ENCODE results near the gene WDR18. TPM values are rescaled to one million over a fixed set of nuclear protein-coding genes. Genes with fewer than 3 reads are reported as not detected.

Gene WDR18
- total and polyA plus RNA-seq, 2 experiments from 2014 or later, result 155 to 157 TPM

DNA sequence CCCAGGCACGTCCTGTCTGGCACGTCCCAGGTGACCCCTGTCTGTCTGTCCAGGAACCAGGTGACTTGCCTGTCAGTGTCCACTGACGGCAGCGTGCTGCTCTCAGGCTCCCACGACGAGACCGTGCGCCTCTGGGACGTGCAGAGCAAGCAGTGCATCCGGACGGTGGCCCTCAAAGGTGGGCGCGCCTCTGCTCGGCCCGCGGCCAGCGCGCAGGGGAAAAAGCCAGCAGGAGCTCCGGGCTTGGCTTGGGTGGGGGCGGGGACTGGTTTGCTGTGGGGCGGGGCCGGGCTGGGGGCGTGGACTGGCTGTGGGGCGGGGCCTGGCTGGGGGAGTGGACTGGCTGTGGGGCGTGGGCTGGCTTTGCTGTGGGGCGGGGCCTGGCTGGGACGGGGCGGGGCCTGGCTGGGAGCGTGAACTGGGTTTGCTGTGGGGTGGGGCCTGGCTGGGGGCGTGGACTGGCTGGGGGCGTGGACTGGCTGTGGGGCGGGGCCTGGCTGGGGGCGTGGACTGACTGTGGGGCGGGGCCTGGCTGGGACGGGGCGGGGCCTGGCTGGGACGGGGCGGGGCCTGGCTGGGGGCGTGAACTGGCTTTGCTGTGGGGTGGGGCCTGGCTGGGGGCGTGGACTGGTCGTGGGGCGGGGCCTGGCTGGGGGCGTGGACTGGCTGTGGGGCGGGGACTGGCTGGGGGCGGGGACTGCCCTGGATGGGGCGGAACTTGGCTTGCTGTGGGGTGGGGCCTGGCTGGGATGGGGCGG, 7.2 kb downstream of the WDR18 start:
- H2AFZ ChIP-seq, result no peak overlapping the region
- peak; percentile 15 for ATAC-seq
- DNase-seq (ENCODE audit: low spot score), result peak; percentile 67
- H4K20me1 ChIP-seq (replicated peaks; ENCODE audit: insufficient read depth), result peaks cover 2% of the 10 kb centered on the region; the same call in 1 of the 2 replicates
- no peak overlapping the region for H3K4me2 ChIP-seq
- no peak overlapping the region for H3K27ac ChIP-seq (ENCODE audit: low read depth)
- H3K27me3 ChIP-seq (ENCODE audit: insufficient read depth), result no peaks in the 10 kb centered on the region
- H3K36me3 ChIP-seq (ENCODE audit: insufficient read depth), result peaks cover 5% of the 10 kb centered on the region; the same call in 1 of the 2 replicates
- H3K4me3 ChIP-seq, result no peak overlapping the region
- Mint-ChIP-seq H3K27me3 (ENCODE audit: insufficient read depth, low read depth, poor library complexity) (peaks cover 12% of the 10 kb centered on the region), H3K4me1 (0 out of 3 replicates have a peak, but pooled peaks cover 3% of the 10 kb centered on the region), H3K4me3 (no peak overlapping the region), H3K9me3 (no peaks in the 10 kb centered on the region), H3K36me3 (ENCODE audit: low read depth) (peaks cover 34% of the 10 kb centered on the region), H3K27ac (no peak overlapping the region)
- peaks cover 21% of the 10 kb centered on the region for H3F3A ChIP-seq (replicated peaks; ENCODE audit: low read depth)
- TF ChIP-seq CREB1 (CRISPR knock-in tag; IDR thresholded peaks at IDR 0.05; ENCODE audit: low read depth), result no peak
- TF ChIP-seq, protein P1, sequence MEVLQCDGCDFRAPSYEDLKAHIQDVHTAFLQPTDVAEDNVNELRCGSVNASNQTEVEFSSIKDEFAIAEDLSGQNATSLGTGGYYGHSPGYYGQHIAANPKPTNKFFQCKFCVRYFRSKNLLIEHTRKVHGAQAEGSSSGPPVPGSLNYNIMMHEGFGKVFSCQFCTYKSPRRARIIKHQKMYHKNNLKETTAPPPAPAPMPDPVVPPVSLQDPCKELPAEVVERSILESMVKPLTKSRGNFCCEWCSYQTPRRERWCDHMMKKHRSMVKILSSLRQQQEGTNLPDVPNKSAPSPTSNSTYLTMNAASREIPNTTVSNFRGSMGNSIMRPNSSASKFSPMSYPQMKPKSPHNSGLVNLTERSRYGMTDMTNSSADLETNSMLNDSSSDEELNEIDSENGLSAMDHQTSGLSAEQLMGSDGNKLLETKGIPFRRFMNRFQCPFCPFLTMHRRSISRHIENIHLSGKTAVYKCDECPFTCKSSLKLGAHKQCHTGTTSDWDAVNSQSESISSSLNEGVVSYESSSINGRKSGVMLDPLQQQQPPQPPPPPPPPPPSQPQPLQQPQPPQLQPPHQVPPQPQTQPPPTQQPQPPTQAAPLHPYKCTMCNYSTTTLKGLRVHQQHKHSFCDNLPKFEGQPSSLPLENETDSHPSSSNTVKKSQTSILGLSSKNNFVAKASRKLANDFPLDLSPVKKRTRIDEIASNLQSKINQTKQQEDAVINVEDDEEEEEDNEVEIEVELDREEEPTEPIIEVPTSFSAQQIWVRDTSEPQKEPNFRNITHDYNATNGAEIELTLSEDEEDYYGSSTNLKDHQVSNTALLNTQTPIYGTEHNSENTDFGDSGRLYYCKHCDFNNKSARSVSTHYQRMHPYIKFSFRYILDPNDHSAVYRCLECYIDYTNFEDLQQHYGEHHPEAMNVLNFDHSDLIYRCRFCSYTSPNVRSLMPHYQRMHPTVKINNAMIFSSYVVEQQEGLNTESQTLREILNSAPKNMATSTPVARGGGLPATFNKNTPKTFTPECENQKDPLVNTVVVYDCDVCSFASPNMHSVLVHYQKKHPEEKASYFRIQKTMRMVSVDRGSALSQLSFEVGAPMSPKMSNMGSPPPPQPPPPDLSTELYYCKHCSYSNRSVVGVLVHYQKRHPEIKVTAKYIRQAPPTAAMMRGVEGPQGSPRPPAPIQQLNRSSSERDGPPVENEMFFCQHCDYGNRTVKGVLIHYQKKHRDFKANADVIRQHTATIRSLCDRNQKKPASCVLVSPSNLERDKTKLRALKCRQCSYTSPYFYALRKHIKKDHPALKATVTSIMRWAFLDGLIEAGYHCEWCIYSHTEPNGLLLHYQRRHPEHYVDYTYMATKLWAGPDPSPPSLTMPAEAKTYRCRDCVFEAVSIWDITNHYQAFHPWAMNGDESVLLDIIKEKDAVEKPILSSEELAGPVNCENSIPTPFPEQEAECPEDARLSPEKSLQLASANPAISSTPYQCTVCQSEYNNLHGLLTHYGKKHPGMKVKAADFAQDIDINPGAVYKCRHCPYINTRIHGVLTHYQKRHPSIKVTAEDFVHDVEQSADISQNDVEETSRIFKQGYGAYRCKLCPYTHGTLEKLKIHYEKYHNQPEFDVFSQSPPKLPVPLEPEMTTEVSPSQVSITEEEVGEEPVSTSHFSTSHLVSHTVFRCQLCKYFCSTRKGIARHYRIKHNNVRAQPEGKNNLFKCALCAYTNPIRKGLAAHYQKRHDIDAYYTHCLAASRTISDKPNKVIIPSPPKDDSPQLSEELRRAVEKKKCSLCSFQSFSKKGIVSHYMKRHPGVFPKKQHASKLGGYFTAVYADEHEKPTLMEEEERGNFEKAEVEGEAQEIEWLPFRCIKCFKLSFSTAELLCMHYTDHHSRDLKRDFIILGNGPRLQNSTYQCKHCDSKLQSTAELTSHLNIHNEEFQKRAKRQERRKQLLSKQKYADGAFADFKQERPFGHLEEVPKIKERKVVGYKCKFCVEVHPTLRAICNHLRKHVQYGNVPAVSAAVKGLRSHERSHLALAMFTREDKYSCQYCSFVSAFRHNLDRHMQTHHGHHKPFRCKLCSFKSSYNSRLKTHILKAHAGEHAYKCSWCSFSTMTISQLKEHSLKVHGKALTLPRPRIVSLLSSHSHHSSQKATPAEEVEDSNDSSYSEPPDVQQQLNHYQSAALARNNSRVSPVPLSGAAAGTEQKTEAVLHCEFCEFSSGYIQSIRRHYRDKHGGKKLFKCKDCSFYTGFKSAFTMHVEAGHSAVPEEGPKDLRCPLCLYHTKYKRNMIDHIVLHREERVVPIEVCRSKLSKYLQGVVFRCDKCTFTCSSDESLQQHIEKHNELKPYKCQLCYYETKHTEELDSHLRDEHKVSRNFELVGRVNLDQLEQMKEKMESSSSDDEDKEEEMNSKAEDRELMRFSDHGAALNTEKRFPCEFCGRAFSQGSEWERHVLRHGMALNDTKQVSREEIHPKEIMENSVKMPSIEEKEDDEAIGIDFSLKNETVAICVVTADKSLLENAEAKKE (CRISPR knock-in tag; IDR thresholded peaks at IDR 0.05), result no peak
- TF ChIP-seq, protein P2, sequence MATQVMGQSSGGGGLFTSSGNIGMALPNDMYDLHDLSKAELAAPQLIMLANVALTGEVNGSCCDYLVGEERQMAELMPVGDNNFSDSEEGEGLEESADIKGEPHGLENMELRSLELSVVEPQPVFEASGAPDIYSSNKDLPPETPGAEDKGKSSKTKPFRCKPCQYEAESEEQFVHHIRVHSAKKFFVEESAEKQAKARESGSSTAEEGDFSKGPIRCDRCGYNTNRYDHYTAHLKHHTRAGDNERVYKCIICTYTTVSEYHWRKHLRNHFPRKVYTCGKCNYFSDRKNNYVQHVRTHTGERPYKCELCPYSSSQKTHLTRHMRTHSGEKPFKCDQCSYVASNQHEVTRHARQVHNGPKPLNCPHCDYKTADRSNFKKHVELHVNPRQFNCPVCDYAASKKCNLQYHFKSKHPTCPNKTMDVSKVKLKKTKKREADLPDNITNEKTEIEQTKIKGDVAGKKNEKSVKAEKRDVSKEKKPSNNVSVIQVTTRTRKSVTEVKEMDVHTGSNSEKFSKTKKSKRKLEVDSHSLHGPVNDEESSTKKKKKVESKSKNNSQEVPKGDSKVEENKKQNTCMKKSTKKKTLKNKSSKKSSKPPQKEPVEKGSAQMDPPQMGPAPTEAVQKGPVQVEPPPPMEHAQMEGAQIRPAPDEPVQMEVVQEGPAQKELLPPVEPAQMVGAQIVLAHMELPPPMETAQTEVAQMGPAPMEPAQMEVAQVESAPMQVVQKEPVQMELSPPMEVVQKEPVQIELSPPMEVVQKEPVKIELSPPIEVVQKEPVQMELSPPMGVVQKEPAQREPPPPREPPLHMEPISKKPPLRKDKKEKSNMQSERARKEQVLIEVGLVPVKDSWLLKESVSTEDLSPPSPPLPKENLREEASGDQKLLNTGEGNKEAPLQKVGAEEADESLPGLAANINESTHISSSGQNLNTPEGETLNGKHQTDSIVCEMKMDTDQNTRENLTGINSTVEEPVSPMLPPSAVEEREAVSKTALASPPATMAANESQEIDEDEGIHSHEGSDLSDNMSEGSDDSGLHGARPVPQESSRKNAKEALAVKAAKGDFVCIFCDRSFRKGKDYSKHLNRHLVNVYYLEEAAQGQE (IDR thresholded peaks at IDR 0.05; ENCODE audit: unreplicated experiment), result no peak
- no peak for TF ChIP-seq EZH2 (IDR thresholded peaks at IDR 0.05; ENCODE audit: low read depth, unreplicated experiment)
- TF ChIP-seq STAT1 (IDR thresholded peaks at IDR 0.05; ENCODE audit: unreplicated experiment), result no peak
- H3K79me2 ChIP-seq (replicated peaks; ENCODE audit: insufficient read depth), result no peaks in the 10 kb centered on the region
- no peaks in the 10 kb centered on the region for H3K4me1 ChIP-seq (ENCODE audit: insufficient read depth)
- no peaks in the 10 kb centered on the region for H3K9me2 ChIP-seq (ENCODE audit: insufficient read depth)
